ENCODE measurements around the gene KLRD1. TPM values are rescaled to one million over a fixed set of nuclear protein-coding genes. Genes with fewer than 3 reads are reported as not detected.
A peak's percentile ranks its signal among the peaks of the same experiment; 100 is the strongest.
"Not testable (repeated sequence)": the region's sequence is repeated elsewhere in the genome, so short reads cannot be mapped to it uniquely, and the experiment has no call there.

KLRD1 gene
- total RNA-seq, 6 experiments from 2014 or later = 0.68 to 2.3 (median 1.1) TPM

DNA sequence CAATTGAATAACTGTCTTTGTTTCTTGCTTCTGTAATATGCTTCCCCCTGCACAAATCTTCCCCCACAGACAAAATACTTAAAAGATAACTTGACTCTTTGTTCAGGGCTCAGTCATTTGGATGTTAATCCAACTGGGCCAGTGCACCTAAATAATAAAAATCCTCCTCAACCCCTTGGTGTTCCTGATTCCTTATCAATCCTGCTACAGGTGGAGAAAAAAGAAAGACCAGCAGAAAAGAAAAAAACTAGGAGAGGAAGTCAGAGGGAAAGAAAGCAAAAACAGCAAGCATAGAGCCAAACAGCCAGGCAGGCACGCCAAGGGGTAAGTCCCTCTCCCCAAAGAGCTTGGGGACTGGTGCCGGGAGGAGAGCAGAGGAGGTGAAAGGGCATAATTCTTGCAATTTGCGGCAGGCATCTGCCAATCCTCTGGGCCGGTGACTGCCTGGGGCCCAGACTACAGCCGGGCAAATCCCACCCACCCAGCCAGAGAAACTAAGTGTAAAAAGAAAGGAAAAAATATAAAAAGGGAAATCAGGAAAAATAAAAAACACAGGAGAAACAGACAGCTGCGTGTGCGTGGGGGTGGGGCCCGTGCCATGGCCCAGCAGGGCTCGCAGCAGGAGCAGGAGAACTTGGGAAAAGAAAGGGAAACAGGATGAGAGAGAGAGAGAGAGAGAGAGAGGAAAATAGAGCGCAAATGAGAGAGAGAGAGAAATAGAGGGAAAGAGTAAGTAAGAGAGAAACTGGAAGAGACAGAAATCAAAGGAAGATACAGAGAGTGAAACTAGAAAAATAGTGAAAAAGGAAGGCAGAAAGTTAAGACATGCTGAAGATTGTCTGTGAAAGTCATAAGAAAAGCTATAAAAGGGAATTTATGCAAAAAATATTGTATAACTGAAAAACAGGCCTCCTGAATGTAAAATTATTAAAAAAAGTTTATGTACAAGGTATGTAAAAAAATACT lies 60.8 kb downstream of the KLRD1 start:
- TF ChIP-seq, protein P1, sequence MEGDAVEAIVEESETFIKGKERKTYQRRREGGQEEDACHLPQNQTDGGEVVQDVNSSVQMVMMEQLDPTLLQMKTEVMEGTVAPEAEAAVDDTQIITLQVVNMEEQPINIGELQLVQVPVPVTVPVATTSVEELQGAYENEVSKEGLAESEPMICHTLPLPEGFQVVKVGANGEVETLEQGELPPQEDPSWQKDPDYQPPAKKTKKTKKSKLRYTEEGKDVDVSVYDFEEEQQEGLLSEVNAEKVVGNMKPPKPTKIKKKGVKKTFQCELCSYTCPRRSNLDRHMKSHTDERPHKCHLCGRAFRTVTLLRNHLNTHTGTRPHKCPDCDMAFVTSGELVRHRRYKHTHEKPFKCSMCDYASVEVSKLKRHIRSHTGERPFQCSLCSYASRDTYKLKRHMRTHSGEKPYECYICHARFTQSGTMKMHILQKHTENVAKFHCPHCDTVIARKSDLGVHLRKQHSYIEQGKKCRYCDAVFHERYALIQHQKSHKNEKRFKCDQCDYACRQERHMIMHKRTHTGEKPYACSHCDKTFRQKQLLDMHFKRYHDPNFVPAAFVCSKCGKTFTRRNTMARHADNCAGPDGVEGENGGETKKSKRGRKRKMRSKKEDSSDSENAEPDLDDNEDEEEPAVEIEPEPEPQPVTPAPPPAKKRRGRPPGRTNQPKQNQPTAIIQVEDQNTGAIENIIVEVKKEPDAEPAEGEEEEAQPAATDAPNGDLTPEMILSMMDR (IDR thresholded peaks at IDR 0.05) = no peak
- TF ChIP-seq POLR2A (IDR thresholded peaks at IDR 0.05) = no peak
- 78% methylated on average over 9 of the region's 10 CpGs for whole genome bisulfite sequencing (ENCODE audit: insufficient coverage, low coverage, low lambda C conversion rate, missing lambda C conversion rate)
- Histone ChIP-seq H3K4me3 (no peak overlapping the region), H3K27me3 (no peaks in the 10 kb centered on the region), H3K27ac (no peak overlapping the region), H3K9me3 (no peaks in the 10 kb centered on the region), H3K4me1 (peaks cover 0 to 5% (median 0%) of the 10 kb centered on the region in 4 donors), H3K36me3 (no peaks in the 10 kb centered on the region)
- no peak for ATAC-seq
- intact Hi-C loops (cut with DNase I) = no loop called here
- no peak for DNase-seq

DNA sequence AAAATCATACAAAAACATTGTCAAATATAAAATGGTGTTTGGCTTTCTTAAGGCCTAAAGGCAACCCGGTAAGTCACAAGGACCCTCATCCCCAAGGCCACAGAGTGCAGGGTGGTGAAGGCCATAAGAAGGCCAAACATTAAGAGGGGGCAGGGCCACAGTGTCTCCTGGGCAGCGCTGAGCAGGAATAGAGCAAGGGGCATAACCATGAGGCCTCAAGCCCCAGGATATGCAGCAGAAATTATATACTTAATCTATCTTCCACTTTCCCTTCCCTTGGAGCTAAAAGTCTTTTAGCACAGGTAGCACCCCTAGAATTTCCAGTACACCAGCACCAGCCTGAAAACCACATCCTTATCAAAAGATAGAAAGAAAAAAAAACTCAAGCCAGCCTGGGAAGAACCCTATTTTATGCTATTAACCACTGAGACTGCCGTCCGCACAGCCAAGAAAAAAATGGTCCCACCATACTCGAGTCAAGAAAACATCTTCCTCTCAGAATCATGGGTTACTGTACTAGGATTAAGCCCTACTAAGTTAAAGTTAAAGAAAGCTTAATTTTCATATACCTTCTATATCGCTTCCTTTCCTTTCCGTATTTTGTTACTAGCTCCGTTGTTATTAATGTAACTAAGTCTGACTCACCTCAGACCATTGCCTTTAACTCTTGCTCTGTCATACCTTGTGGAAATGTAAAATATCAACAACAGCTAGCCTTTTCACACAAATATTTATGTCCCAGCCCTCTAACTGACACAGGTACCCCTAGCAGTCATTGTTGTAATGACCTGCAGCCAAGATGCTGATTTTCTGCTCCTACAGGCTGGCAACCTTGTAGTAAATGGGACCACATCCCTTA lies 62.1 kb downstream of the KLRD1 start:
- H3K27ac ChIP-seq = no peak overlapping the region
- no peaks in the 10 kb centered on the region for H3K27me3 ChIP-seq
- no peak overlapping the region for H3K4me3 ChIP-seq
- intact Hi-C loops (cut with DNase I) = no loop called here
- whole genome bisulfite sequencing (ENCODE audit: insufficient coverage, low coverage, low lambda C conversion rate, missing lambda C conversion rate) = 88% methylated on average over 7 of the region's 8 CpGs
- ATAC-seq (no peak), DNase-seq (no peak)
- H3K36me3 ChIP-seq = no peaks in the 10 kb centered on the region
- peaks cover 0 to 5% (median 0%) of the 10 kb centered on the region in 4 donors for H3K4me1 ChIP-seq
- TF ChIP-seq POLR2A (IDR thresholded peaks at IDR 0.05) = no peak
- TF ChIP-seq, protein P1 (IDR thresholded peaks at IDR 0.05) = no peak
- H3K9me3 ChIP-seq = no peaks in the 10 kb centered on the region

DNA sequence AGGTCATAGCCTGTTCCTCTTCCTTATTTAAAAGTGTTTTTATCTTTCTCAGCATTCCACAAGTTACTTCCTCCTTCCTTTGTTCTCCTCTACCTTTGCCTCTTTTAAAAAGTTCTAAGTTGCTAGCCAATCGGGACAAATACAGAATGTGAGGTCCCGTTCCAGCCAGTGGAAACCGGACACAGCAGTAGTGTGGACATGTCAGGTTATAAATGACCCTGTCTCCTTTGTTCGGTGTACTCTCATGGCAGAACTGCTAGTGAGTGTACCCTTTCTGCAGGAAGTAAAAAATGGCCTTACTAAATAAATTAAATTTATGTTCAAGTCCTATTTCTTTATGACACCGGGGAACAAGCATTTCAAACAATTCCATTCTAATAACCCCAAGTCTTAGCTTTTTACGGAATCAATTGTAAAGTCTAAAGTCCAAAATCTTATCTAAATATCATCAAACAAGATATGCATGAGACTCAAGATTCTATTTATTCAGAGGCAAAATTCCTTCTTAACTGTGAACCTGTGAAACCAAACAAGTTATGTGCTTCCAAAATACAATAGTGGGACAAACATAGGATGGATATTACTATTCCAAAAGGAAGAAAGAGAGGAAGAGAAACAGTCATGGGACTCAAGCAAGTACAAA lies 64.3 kb downstream of the KLRD1 start:
- 41% methylated on average over 6 of the region's 6 CpGs for WGBS (ENCODE audit: insufficient coverage, low coverage, low lambda C conversion rate, missing lambda C conversion rate)

DNA sequence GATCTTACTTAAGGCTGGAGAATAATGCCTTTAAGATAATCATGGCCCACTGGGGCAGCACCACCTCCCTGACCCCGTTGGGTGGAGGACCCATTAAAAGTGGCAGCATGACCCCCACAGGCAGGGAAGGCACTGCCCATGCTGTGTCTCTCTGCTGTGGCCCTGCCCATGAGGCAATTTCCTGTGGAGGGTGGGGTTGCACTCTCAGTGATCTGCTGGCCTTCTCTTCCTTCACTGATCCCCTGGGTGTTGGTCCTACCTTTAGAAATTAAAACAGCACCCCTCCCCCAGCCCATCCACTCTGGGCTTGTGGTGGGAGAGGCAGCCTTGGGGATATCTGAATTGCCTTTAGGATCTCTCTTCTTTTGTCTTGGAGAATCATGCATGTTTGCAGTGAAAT lies 64.9 kb downstream of the KLRD1 start:
- H3K9me3 ChIP-seq = no peaks in the 10 kb centered on the region
- no peaks in the 10 kb centered on the region for H3K27me3 ChIP-seq
- ATAC-seq = peak; percentile 30 to 57 (median 48)
- no peak for TF ChIP-seq POLR2A (IDR thresholded peaks at IDR 0.05)
- TF ChIP-seq, protein P1 (IDR thresholded peaks at IDR 0.05) = no peak
- no peaks in the 10 kb centered on the region for H3K4me1 ChIP-seq
- H3K36me3 ChIP-seq = no peaks in the 10 kb centered on the region
- no peak overlapping the region for H3K27ac ChIP-seq
- no peak overlapping the region for H3K4me3 ChIP-seq
- no CpG with 5 or more reads among the region's 1 CpG for WGBS (ENCODE audit: insufficient coverage, low coverage, low lambda C conversion rate, missing lambda C conversion rate)
- DNase-seq = no peak
- intact Hi-C loops (cut with DNase I) = no loop called here

More for the DNA sequence above, 64.3 kb downstream of the KLRD1 start:
- intact Hi-C loops (cut with DNase I); H3K4me1 ChIP-seq; ATAC-seq; DNase-seq; H3K9me3 ChIP-seq; H3K27ac ChIP-seq; H3K4me3 ChIP-seq; H3K27me3 ChIP-seq; H3K36me3 ChIP-seq: not testable (repeated sequence)

All from right lobe of liver (tissue), 6 donors.